Lower leg skin (tissue), 3 donors: ENCODE measurements around the gene KIR2DL3.
"Not testable (repeated sequence)": the region's sequence is repeated elsewhere in the genome, so short reads cannot be mapped to it uniquely, and the experiment has no call there.

Experiments used
- CTCF ChIP-seq, 3 donors: fragments of 450-650 bp; IDR thresholded peaks; one replicate each; pipeline ENCODE4 v1.5.1; 2016; ENCODE audit warnings: antibody characterized with exemption in 3 of 3, mild to moderate bottlenecking in 3 of 3, moderate library complexity in 2 of 3
- POLR2A ChIP-seq, 2 donors: fragments of 450-650 bp; IDR thresholded peaks; one replicate each; pipeline ENCODE4 v1.6.1; 2016 to 2017; ENCODE audit warnings: antibody characterized with exemption in 2 of 2, mild to moderate bottlenecking in 1 of 2, moderate library complexity in 1 of 2

GRCh38 chr19:54788154-54788553, 49.8 kb downstream of the KIR2DL3 start:
- TF ChIP-seq CTCF, POLR2A (IDR thresholded peaks at IDR 0.05): not testable (repeated sequence)
